HepG2 (cell line): Measurements from ENCODE around the gene EIF4G1. TPM values are rescaled to one million over a fixed set of nuclear protein-coding genes. Genes with fewer than 3 reads are reported as not detected.

Source experiments
- FOXA3 ChIP-seq: IDR thresholded peaks from 2 replicates; pipeline ENCODE4 v1.6.1; 2016; ENCODE audit warnings: missing genetic modification reagents, missing compliant biosample characterization
- HNF4A ChIP-seq: sonication (generic); formaldehyde crosslinking; IDR thresholded peaks from 2 replicates; pipeline ENCODE4 v1.4.0; 2020; ENCODE audit warnings: missing genetic modification reagents
- HOXA9 ChIP-seq: sonication (generic); formaldehyde crosslinking; IDR thresholded peaks from 2 replicates; pipeline ENCODE4 v1.8.1; 2022; ENCODE audit warnings: missing genetic modification reagents, mild to moderate bottlenecking, moderate library complexity, borderline replicate concordance
- MBD4 ChIP-seq: IDR thresholded peaks from 2 replicates; pipeline ENCODE4 v1.6.1; 2012; ENCODE audit warnings: low read length, inconsistent platforms, borderline replicate concordance
- MIER3 ChIP-seq: IDR thresholded peaks from 2 replicates; pipeline ENCODE4 v1.6.1; 2016; ENCODE audit warnings: missing compliant biosample characterization, borderline replicate concordance
- NONO ChIP-seq, 2 experiments: fragments of 450-650 bp in 1 of 2; sonication (generic) in 1 of 2; formaldehyde crosslinking in 1 of 2; IDR thresholded peaks in 1 of 2; conservative IDR thresholded peaks in 1 of 2; 2 replicates each; pipeline versions ENCODE4 v1.6.1 to v1.8.0; 2017 to 2022; ENCODE audit warnings: mild to moderate bottlenecking in 1 of 2, missing genetic modification reagents in 1 of 2, moderate library complexity in 1 of 2
- SUZ12 ChIP-seq: fragments of 150-350 bp; IDR thresholded peaks from 2 replicates; pipeline ENCODE4 v1.6.1; 2014; ENCODE audit warnings: low read depth, low read length
- TMF1 ChIP-seq: sonication (generic); formaldehyde crosslinking; IDR thresholded peaks from 2 replicates; pipeline ENCODE4 v1.8.1; 2022; ENCODE audit warnings: low read depth, missing genetic modification reagents
- ZFP82 ChIP-seq: sonication (generic); formaldehyde crosslinking; IDR thresholded peaks from 2 replicates; pipeline ENCODE4 v1.5.1; 2020; ENCODE audit warnings: mild to moderate bottlenecking, missing genetic modification reagents, borderline replicate concordance
- ZNF296 ChIP-seq: sonication (generic); formaldehyde crosslinking; conservative IDR thresholded peaks from 2 replicates; pipeline ENCODE4 v1.5.0; 2020; ENCODE audit warnings: mild to moderate bottlenecking, missing genetic modification reagents
- ZNF335 ChIP-seq: sonication (generic); formaldehyde crosslinking; IDR thresholded peaks from 2 replicates; pipeline ENCODE4 v1.4.0; 2020; ENCODE audit warnings: missing genetic modification reagents
- ZNF350 ChIP-seq: sonication (generic); formaldehyde crosslinking; IDR thresholded peaks from 2 replicates; pipeline ENCODE4 v1.4.0; 2020; ENCODE audit warnings: mild to moderate bottlenecking, low read depth, missing genetic modification reagents, borderline replicate concordance
- ZNF367 ChIP-seq: sonication (generic); formaldehyde crosslinking; IDR thresholded peaks from 2 replicates; pipeline ENCODE4 v1.4.0; 2020; ENCODE audit warnings: missing genetic modification reagents, borderline replicate concordance
- ZNF607 ChIP-seq: sonication (generic); formaldehyde crosslinking; IDR thresholded peaks from 2 replicates; pipeline ENCODE4 v1.5.1; 2020; ENCODE audit warnings: missing genetic modification reagents, mild to moderate bottlenecking, borderline replicate concordance
- ZNF775 ChIP-seq: sonication (generic); formaldehyde crosslinking; IDR thresholded peaks from 2 replicates; pipeline ENCODE4 v1.4.0; 2020; ENCODE audit warnings: missing genetic modification reagents, mild to moderate bottlenecking, moderate library complexity, borderline replicate concordance
- ZNF816 ChIP-seq: sonication (generic); formaldehyde crosslinking; IDR thresholded peaks from 2 replicates; pipeline ENCODE4 v1.8.0; 2022; ENCODE audit warnings: missing genetic modification reagents, mild to moderate bottlenecking, borderline replicate concordance
- ZSCAN30 ChIP-seq: sonication (generic); formaldehyde crosslinking; IDR thresholded peaks from 2 replicates; pipeline ENCODE4 v1.5.0; 2020; ENCODE audit warnings: mild to moderate bottlenecking, missing genetic modification reagents
- ZZZ3 ChIP-seq: sonication (generic); formaldehyde crosslinking; IDR thresholded peaks from 2 replicates; pipeline ENCODE4 v1.4.0; 2020; ENCODE audit warnings: missing genetic modification reagents, mild to moderate bottlenecking, borderline replicate concordance
- polyA plus RNA-seq, 8 experiments: library from polyadenylated mRNA; depleted of rRNA in 3 of 8; stranded (reverse) in 7 of 8; unstranded in 1 of 8; fragments of >200 nt; fragmentation: Illumina TruSeq in 4 of 8; extraction: Trizol in 4 of 8; gene quantifications; 2 replicates each; pipeline versions ENCODE4 v1.2.1 to v1.2.3, GENCODE V29; 2011 to 2016; ENCODE audit warnings: low read depth in 4 of 8, missing spikeins in 1 of 8, mixed read lengths in 1 of 8; ENCODE audit not compliant: insufficient read depth in 1 of 8
- total RNA-seq, 5 experiments: library from RNA; depleted of rRNA; stranded (reverse); fragments of >200 nt; fragmentation: Illumina TruSeq; extraction: Trizol; gene quantifications; 2 replicates each; pipeline ENCODE4 v1.2.3, GENCODE V29; 2016; ENCODE audit warnings: low read depth in 1 of 5
- TF ChIP-seq, protein P1 (sequence below): sonication (generic); formaldehyde crosslinking; IDR thresholded peaks from 2 replicates; pipeline ENCODE4 v1.4.0; 2020; ENCODE audit warnings: missing genetic modification reagents, borderline replicate concordance
- TF ChIP-seq, protein P2 (sequence below): sonication (generic); formaldehyde crosslinking; IDR thresholded peaks from 2 replicates; pipeline ENCODE4 v1.9.0; 2022; ENCODE audit warnings: missing genetic modification reagents, mild to moderate bottlenecking, borderline replicate concordance
- TF ChIP-seq, protein P3 (sequence below): sonication (generic); formaldehyde crosslinking; IDR thresholded peaks from 2 replicates; pipeline ENCODE4 v1.8.1; 2023; ENCODE audit warnings: mild to moderate bottlenecking, inconsistent platforms, moderate library complexity, missing genetic modification reagents, borderline replicate concordance

The EIF4G1 gene
- total and polyA plus RNA-seq, 2 of the 13 experiments (the other 11 are each of a cell fraction or from before 2014, with no cell fraction given), result 208 to 213 TPM

DNA sequence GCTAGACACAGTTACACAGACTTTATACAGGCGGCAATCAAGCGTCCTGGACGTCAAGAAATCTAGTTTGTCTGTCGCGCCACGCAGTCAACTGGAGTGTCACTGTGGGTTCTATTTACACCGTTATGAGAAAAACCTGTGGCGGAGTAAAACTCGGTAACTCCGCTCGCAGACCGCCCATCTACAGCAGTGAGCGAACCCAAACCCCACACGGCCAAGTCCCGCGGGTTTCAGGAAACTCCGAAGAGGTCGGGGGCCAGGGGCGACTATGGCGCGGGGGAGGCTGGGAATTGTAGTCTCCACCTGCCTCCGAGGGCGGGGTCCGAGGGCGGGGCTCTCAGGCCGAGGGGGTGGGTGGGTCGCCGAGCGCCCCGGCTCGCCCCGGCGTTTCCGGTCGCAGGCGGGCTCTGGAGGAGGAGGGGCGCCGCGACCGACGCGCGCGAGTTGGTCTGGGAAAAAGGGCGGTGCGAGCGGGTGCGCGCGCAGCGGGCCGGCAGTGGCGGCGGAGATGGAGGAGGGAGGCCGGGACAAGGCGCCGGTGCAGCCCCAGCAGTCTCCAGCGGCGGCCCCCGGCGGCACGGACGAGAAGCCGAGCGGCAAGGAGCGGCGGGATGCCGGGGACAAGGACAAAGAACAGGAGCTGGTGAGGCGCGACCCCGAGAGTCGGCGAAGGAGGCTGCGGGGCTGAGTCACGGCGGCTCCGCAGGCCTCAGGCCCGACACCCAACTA lies 15.5 kb upstream of the EIF4G1 start, which contains the start of gene PSMD2 (continued):
- TF ChIP-seq ZNF367 (no peak), NONO (IDR thresholded peaks at IDR 0.05) (no peak), NONO (CRISPR knock-in tag; conservative IDR thresholded peaks at IDR 0.05) (no peak), ZFP82 (0 out of 2 replicates have a peak, but pooled peaks have one; percentile 40), HNF4A (CRISPR knock-in tag) (no peak), ZNF335 (CRISPR knock-in tag) (peak; percentile 29; the same call in 1 of the 2 replicates), ZSCAN30 (peak; percentile 67; the same call in 1 of the 2 replicates), FOXA3 (CRISPR knock-in tag) (no peak), ZNF350 (CRISPR knock-in tag) (0 out of 2 replicates have a peak, but pooled peaks have one; percentile 32), TMF1 (CRISPR knock-in tag) (no peak), MIER3 (no peak), ZNF296 (CRISPR knock-in tag) (no peak), ZNF607 (CRISPR knock-in tag) (peak; percentile 52; the same call in 1 of the 2 replicates), ZZZ3 (peak; percentile 68; the same call in 1 of the 2 replicates), ZNF816 (CRISPR knock-in tag) (no peak), HOXA9 (CRISPR knock-in tag) (no peak), ZNF775 (CRISPR knock-in tag) (no peak), MBD4 (no peak), SUZ12 (peak; percentile 60)
- TF ChIP-seq, protein P1, sequence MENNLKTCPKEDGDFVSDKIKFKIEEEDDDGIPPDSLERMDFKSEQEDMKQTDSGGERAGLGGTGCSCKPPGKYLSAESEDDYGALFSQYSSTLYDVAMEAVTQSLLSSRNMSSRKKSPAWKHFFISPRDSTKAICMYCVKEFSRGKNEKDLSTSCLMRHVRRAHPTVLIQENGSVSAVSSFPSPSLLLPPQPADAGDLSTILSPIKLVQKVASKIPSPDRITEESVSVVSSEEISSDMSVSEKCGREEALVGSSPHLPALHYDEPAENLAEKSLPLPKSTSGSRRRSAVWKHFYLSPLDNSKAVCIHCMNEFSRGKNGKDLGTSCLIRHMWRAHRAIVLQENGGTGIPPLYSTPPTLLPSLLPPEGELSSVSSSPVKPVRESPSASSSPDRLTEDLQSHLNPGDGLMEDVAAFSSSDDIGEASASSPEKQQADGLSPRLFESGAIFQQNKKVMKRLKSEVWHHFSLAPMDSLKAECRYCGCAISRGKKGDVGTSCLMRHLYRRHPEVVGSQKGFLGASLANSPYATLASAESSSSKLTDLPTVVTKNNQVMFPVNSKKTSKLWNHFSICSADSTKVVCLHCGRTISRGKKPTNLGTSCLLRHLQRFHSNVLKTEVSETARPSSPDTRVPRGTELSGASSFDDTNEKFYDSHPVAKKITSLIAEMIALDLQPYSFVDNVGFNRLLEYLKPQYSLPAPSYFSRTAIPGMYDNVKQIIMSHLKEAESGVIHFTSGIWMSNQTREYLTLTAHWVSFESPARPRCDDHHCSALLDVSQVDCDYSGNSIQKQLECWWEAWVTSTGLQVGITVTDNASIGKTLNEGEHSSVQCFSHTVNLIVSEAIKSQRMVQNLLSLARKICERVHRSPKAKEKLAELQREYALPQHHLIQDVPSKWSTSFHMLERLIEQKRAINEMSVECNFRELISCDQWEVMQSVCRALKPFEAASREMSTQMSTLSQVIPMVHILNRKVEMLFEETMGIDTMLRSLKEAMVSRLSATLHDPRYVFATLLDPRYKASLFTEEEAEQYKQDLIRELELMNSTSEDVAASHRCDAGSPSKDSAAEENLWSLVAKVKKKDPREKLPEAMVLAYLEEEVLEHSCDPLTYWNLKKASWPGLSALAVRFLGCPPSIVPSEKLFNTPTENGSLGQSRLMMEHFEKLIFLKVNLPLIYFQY, result peak; percentile 60; the same call in 1 of the 2 replicates
- TF ChIP-seq, protein P2, sequence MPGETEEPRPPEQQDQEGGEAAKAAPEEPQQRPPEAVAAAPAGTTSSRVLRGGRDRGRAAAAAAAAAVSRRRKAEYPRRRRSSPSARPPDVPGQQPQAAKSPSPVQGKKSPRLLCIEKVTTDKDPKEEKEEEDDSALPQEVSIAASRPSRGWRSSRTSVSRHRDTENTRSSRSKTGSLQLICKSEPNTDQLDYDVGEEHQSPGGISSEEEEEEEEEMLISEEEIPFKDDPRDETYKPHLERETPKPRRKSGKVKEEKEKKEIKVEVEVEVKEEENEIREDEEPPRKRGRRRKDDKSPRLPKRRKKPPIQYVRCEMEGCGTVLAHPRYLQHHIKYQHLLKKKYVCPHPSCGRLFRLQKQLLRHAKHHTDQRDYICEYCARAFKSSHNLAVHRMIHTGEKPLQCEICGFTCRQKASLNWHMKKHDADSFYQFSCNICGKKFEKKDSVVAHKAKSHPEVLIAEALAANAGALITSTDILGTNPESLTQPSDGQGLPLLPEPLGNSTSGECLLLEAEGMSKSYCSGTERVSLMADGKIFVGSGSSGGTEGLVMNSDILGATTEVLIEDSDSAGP (CRISPR knock-in tag), result peak; percentile 78
- TF ChIP-seq, protein P3, sequence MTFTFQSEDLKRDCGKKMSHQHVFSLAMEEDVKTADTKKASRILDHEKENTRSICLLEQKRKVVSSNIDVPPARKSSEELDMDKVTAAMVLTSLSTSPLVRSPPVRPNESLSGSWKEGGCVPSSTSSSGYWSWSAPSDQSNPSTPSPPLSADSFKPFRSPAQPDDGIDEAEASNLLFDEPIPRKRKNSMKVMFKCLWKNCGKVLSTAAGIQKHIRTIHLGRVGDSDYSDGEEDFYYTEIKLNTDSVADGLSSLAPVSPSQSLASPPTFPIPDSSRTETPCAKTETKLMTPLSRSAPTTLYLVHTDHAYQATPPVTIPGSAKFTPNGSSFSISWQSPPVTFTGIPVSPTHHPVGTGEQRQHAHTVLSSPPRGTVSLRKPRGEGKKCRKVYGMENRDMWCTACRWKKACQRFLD, result no peak
